Subcutaneous adipose tissue (tissue), 4 donors: ENCODE measurements around the gene UGT1A9. TPM values are rescaled to one million over a fixed set of nuclear protein-coding genes. Genes with fewer than 3 reads are reported as not detected.

Source experiments
- total RNA-seq, 4 donors: library from RNA; depleted of rRNA; stranded (reverse); fragments of >200 nt; gene quantifications; one replicate each; pipeline ENCODE4 v1.1.0, GENCODE V29; 2016
- TF ChIP-seq, protein P1 (sequence below): fragments of 450-650 bp; IDR thresholded peaks from one replicate; pipeline ENCODE4 v1.5.1; 2016; ENCODE audit warnings: low read depth, mild to moderate bottlenecking, control low read depth, antibody characterized with exemption, moderate library complexity

The UGT1A9 gene
- total RNA-seq, 4 donors from 2014 or later: not detected

DNA sequence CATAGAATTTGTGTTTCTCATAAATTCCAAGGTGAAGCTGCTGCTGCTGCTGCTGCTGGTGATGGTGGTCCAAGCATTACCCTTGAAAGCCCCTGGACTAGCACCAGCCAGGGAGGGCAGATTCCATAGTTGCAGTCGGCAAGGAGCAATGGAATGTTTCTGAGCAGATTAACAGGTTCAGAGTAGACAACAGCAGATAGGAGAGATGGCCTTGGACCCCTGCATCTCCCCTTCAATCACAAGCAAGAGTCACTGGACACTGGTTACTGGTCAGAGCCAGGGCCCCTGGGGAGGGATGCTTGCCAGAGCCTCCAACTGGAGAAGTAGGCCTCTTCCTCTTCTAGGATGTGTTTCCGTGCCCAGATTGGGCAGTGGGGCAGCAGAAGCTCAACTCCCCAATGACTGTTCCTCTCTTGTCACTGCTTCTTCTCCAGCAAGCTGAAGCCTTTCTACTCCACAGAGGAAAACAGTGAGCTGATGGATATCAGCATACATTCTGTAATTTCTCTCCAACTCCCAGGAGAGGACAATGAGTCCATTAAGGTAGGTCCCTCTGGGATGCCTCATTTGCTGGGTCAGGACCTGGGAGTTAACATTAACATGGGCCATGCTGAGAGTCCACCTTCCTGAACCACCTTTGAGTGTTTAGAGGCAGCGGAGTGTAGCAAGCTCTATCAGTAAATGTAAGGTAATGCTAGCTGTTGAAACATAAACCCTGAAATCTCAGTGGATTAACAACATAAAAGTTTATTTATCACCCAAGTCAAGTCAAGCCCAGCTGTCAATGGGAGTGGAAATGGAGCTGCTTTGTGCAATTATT, 141.7 kb downstream of the UGT1A9 start:
- TF ChIP-seq, protein P1, sequence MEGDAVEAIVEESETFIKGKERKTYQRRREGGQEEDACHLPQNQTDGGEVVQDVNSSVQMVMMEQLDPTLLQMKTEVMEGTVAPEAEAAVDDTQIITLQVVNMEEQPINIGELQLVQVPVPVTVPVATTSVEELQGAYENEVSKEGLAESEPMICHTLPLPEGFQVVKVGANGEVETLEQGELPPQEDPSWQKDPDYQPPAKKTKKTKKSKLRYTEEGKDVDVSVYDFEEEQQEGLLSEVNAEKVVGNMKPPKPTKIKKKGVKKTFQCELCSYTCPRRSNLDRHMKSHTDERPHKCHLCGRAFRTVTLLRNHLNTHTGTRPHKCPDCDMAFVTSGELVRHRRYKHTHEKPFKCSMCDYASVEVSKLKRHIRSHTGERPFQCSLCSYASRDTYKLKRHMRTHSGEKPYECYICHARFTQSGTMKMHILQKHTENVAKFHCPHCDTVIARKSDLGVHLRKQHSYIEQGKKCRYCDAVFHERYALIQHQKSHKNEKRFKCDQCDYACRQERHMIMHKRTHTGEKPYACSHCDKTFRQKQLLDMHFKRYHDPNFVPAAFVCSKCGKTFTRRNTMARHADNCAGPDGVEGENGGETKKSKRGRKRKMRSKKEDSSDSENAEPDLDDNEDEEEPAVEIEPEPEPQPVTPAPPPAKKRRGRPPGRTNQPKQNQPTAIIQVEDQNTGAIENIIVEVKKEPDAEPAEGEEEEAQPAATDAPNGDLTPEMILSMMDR: no peak

DNA sequence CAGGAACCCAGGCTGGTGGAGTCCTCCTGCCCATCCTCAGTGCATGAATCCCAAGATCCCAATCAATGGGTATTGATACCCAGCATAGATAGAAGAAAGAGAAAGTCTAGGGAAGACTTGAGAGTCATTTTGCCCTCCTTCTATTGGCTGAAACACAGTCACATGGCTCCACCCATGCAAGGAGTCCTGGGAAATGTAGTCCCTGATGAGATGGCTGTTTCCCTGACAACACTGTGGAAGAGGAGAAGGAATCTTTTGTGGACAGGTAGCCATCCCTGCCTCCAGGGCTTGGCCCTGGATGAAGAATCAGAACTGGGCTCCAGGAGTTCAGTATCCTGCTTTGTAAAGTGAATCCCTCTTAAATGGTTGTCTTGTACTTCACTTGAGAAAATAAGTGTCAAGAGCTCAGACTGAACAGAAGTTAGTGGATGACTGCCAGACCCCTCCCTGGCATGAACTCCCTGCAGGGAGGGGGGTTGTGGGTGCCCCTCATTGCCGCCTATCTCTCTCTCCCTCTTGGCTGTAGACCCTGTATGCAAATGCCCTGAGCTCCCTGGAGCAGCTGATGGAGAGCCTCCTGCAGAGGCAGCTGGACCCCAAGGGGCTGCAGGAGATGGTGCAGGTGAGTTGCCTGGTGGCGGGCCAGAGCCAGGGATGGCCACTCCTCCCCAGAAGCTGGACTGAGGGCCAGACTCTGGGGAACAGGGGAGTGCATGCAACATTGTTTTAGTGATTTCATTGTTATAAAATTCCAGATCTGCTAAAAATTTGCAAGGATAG, 142.5 kb downstream of the UGT1A9 start:
- TF ChIP-seq, protein P1: no peak

DNA sequence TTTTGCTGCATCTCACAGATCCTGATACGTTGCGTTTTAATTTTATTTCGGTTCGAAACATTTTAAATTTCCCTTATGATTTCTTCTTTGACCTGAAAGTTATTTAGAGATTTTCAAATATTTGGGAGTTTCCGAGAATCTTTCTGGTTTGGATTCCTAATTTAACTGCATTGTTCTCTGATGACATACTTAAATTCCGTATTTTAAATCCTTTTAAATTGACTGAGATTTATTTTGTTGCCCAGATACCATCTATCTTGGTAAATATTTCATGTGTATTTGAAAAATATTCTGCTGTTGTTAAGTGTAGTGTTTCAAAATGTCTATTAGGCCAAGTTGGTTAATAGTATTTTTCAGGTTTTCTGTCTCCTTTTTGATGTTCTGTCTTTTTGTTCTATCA, 144.2 kb downstream of the UGT1A9 start:
- TF ChIP-seq, protein P1: no peak

DNA sequence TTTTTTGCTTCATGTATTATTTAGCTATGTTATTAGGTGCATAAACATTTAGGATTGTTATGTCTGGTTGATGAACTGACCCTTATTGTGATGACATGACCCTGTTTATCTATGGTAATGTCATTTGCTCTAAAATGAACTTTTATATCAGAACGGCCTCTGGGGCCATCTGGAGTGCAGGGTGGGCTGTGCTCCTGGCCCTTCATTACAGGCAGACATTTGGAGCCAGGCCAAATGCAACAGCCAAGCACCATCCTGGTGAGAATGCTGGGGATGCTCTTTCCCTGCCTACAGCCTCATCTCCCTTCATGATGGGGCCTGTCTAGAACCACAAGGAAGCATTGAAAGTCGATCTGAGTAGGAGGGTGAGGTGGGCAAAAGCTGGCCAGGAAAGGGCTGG, 144.6 kb downstream of the UGT1A9 start:
- TF ChIP-seq, protein P1: no peak

DNA sequence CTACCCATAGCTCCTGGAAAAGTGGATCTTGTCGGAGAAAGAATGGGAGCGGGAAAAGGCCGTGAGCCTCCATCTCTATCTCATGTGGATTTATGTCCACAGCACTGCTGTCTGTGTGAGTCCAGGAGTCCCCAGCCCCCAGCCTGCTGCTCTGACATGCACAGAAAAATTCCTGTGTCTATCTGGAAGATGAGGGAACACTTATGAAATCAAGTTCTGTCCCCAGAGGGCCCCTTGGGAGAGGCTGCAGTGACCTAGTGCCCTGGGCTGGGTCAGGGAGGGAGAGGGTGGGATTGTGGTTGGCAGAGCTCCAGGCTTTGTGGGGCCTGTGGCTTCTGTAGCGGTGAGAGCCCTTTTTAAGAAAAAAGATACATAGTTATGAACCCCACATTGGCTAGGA, 145.1 kb downstream of the UGT1A9 start:
- TF ChIP-seq, protein P1: no peak

DNA sequence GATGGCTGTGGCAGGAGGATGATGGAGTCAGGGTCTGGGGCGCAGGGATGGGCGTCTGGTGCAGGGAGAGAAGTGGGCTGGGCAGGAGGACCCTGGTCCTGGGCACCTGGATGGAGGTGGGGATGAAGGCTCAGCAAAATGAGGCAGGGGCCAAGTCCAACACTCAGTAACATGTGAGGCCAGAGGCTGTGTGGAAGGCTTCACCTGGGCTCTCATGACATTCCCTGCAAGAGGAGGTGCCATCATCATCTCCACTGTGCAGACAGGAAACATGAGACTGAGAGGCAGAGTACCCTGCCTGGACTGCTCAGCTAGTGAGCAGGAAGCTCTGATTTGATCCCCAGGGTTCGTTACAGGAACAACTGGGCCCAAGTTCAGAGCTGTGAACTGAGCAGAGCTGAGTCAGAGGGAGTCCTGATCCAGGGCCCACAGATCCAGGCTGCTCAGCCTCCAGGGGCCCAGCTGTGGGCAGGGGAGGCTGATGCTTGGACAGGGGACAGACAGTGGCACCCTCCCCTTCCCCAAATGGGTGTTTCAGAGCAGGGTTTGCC, 145.7 kb downstream of the UGT1A9 start:
- TF ChIP-seq, protein P1: no peak
